Measurements from ENCODE around the gene VIT.

DNA sequence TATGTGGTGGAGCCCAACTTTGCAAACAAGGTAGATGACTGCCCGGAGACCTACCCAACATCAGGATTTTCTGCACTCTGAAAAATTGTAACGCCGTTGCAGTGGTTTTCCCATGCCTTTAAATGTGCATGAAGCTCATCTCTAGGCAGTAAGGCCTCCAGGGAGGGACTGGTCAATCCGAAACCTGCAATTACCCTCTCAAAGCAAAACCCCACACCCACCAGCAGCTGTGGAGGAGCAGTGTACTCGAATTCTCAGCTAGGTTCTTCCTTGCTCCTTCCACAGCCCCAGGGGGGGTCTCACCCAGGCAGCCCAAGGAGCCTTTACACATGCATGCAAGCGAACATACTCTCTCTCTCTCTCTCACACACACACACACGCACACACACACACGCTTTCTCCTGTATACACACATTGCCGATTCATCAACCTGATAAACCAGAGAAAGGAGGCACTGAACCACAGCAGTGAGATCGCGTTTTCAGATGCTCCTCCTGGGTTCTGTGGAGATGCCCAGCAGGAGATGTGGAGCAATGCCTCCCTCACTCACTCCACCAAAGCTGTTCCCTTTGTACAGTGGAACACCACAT lies 109.2 kb downstream of the VIT start:
- TF ChIP-seq, protein P1, sequence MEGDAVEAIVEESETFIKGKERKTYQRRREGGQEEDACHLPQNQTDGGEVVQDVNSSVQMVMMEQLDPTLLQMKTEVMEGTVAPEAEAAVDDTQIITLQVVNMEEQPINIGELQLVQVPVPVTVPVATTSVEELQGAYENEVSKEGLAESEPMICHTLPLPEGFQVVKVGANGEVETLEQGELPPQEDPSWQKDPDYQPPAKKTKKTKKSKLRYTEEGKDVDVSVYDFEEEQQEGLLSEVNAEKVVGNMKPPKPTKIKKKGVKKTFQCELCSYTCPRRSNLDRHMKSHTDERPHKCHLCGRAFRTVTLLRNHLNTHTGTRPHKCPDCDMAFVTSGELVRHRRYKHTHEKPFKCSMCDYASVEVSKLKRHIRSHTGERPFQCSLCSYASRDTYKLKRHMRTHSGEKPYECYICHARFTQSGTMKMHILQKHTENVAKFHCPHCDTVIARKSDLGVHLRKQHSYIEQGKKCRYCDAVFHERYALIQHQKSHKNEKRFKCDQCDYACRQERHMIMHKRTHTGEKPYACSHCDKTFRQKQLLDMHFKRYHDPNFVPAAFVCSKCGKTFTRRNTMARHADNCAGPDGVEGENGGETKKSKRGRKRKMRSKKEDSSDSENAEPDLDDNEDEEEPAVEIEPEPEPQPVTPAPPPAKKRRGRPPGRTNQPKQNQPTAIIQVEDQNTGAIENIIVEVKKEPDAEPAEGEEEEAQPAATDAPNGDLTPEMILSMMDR (IDR thresholded peaks at IDR 0.05) = no peak
- TF ChIP-seq ZFX (IDR thresholded peaks at IDR 0.05; ENCODE audit: borderline replicate concordance) = no peak
